Esophagus squamous epithelium (tissue), 4 donors: ENCODE measurements around the gene UBE2E1.

ENCODE experiments used
- CTCF ChIP-seq, 6 experiments: fragments of 450-650 bp in 4 of 6; fragments of 200-600 bp in 2 of 6; sonication (generic) in 2 of 6; IDR thresholded peaks; one replicate each; pipeline ENCODE4 v1.5.1; 2016 to 2019; ENCODE audit warnings: antibody characterized with exemption in 6 of 6, mild to moderate bottlenecking in 4 of 6, moderate library complexity in 4 of 6
- POLR2A ChIP-seq, 4 donors: fragments of 450-650 bp; IDR thresholded peaks; one replicate each; pipeline ENCODE4 v1.6.1; 2017; ENCODE audit warnings: antibody characterized with exemption in 4 of 4, mild to moderate bottlenecking in 4 of 4, moderate library complexity in 3 of 4

- TF ChIP-seq CTCF (IDR thresholded peaks at IDR 0.05) (no peak), POLR2A (IDR thresholded peaks at IDR 0.05) (no peak)
These were observed 68.8 kb downstream of the UBE2E1 start for GRCh38 chr3:23874359-23875112.
